ENCODE measurements around the gene EPB41L2.
"Not testable (repeated sequence)": the region's sequence is repeated elsewhere in the genome, so short reads cannot be mapped to it uniquely, and the experiment has no call there.

The EPB41L2 gene

DNA sequence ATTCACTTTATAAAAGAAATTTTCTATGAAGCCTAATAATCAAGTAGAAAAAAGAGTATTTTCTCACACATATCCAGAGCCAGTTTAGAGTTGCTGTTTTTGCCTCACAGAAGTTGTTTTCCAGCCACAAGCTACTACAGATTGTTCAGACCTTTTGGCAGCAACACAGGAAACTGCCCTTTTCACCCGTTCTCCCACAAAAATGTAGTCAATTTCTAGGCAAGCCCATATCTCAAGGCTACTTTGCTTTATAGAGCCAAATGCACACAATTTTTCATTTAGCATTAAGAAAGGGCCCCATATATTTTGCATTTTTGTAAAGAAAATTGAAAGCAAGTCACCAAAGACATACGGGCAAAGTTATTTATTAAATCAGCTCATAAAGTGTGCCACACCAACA is 49.5 kb downstream of the EPB41L2 start:
- intact Hi-C loops (cut with DNase I), result no loop called here

DNA sequence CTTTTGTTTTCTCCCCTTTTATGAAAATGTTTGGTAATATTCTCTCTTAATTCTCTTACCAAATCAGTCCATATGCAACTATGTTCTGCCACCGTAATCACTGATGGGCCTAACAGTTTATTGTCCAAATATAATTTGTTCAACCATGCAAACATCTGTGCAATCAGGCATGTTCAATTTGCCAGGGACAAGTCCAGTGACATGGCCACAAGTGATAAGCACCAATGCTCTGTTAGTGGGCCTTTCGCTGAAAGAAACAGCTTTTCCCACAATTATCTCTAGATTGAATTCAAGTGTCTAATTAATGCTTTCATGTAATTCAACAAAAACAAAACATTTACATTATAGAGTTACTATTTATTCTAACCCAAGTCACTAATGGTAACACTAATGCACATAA is 53.3 kb downstream of the EPB41L2 start:
- no peak for DNase-seq
- intact Hi-C loops (cut with DNase I), result no loop called here

More for the DNA sequence above, 49.5 kb downstream of the EPB41L2 start:
- DNase-seq, result peak in 3 of 42 donors; percentile 30 to 52 (median 48)

DNA sequence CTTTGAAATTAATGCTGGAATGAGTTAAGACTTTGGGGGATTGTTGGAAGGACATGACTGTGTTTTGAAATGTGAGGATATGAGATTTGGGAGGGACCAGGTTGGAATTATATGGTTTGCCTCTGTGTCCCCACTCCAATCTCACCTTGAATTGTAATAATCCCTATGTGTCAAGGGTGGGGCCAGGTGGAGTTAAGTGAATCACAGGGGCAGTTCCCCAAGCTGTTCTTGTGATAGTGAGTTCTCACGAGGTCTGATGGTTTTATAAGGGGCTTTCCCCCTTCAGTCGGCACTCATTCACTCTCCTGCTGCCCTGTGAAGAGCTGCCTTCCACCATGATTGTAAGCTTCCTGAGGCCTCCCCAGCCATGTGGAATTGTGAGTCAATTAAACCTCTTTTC is 54.1 kb downstream of the EPB41L2 start:
- DNase-seq; intact Hi-C loops (cut with DNase I): not testable (repeated sequence)

DNA sequence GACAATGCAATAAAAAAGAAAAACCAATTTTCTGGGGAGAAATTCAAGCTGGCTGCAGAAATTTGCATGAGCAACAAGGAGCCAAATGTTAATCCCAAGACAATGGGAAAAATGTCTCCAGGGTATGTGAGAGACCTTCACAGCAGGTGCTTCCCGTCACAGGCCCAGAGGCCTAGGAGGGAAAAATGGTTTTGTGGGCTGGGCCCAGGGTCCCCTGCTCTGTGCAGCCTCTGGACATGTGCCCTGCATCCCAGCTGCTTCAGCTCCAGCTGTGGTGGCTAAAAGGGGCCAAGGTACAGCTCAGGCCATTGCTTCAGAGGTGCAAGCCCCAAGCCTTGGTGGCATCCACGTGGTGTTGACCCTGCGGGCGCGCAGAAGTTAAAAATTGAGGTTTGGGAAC is 55.1 kb downstream of the EPB41L2 start:
- DNase-seq; intact Hi-C loops (cut with DNase I): not testable (repeated sequence)

DNA sequence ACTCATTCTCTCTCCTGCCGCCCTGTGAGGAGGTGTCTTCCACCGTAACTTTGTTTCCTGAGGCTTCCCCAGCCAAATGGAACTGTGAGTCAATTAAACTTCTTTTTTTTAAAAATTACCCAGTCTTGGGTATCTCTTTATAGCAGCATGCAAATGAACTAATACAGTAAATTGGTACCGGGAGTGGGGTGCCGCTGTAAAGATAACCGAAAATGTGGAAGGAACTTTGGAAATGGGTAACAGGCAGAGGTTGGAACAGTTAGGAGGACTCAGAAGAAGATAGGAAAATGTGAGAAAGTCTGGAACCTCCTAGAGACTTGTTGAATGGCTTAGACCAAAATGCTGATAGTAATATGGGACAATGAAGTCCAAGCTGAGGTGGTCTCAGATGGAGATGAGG is 55.8 kb downstream of the EPB41L2 start:
- DNase-seq, result no peak
- intact Hi-C loops (cut with DNase I), result no loop called here

DNA sequence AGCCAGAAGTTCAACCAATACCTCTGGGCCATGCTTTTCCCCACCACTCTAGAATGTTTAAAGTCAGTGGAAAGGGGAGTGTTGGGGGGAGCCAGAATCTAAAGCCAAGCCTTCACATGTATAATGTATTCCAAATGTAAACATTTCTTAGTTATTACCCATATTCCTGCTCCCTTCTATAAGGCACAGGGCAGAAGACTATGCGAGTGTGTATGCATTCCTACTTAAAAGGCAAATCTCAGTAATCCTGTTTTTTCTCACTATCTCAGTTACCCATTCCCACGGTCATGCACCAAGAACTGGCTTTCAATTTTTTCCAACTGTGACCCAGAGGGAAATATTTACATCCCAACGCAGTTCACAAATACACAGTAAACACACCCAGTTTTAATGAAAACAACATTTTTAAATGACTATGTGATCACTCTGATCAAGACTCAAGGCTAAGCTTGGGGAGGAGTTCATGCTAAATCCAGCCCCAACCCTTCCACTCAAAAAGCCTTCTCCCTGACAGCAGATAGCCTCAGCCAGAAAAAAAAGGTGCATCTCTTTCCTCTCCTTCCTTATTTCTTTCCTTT is 57.5 kb downstream of the EPB41L2 start:
- intact Hi-C loops (cut with DNase I), result no loop called here
- DNase-seq, result no peak

DNA sequence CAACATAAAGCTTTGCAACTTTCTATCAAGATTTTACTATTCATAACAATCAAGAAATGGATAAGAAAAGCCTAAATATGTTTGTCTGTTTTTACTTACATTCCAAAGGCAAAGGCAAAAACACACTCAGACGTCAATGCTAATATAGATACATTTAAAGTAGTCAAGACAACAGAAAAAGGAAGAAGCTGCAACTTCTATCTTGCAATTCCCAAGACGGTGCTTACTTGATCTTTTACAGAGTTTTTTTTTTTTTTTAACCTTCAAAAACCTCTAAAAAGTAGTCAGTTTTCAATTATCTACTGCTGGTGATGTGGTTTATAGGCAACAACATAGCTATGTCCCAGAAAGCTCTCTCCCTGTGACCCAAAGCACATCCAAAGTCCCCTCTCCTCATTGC is 58.1 kb downstream of the EPB41L2 start:
- DNase-seq, result no peak
- intact Hi-C loops (cut with DNase I), result no loop called here

DNA sequence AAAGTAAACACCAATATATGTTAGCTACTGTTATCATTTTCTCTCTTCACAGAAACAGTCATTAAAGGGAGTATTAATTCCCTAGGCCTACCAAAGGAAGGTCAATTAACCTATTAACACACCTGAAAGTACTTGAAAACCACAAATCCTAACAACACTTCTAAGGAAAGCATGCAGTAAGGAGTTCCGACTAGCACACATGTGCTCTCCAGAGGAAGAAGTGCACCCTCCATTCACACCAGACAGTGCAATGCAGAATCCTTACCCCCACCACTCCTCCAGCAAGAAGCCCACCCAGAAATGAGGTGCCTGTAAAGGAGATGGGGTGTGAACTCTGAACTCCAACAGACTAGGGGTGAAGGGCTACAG is 58.7 kb downstream of the EPB41L2 start:
- no peak for DNase-seq
- intact Hi-C loops (cut with DNase I), result no loop called here

DNA sequence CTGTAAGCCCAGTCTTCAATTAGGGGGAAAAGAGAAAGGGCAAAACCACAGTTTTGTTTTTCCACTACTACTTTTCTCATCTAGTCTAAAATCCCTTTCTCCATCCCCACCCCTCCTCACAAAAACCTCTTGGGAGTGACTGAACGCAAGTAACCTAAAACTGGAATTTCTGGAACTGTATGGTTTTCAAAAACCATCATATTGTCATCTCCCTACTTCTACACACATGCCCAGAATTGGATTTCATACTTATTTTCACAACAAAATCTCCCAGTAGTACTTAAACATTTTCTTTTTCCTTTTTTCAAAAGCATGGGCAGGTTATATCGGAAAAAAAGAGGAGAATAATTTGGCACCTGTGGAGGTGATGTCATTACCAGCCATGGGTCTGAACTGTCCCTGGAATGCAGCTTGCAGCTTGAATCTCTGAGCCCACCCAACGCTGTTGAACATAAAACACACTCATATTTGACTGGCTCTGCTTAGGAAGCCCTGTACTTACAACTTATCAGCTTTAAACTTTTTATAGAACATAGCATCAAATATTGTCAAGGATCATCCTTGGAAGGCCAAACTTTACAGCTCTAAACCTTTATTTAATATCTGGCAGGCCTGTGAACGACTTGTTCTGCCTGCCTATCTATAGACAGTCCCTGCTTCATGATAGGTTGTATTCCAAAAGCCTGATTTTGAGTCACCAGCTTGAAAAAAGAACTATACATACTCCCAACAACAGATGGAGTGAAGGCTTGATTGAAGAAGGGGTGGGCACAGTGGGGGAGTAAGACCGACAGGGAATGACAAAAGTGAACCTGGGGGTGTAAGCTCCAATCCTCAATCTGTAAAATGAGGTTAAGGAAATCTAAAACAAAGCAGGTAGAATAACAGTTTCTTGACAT is 59.3 kb downstream of the EPB41L2 start:
- DNase-seq, result peak in 24 of 42 donors; percentile 21 to 85 (median 53)
- intact Hi-C loops (cut with DNase I), result no loop called here

DNA sequence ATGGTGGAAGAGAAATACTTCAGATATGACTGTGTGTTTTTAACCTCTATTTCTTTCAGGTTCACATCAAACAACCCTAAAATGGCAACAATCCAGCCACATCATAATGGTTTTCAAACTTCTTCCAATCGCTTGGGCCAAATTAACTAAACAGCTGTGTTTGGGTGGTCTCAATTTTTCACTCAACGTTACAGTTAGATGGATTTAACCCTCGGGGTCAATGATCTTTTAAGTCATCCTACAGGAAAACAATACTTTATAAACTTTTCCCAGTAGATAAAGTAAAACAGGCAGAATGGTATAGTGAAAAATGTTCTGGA is 60.4 kb downstream of the EPB41L2 start:
- intact Hi-C loops (cut with DNase I), result no loop called here
- no peak for DNase-seq

DNA sequence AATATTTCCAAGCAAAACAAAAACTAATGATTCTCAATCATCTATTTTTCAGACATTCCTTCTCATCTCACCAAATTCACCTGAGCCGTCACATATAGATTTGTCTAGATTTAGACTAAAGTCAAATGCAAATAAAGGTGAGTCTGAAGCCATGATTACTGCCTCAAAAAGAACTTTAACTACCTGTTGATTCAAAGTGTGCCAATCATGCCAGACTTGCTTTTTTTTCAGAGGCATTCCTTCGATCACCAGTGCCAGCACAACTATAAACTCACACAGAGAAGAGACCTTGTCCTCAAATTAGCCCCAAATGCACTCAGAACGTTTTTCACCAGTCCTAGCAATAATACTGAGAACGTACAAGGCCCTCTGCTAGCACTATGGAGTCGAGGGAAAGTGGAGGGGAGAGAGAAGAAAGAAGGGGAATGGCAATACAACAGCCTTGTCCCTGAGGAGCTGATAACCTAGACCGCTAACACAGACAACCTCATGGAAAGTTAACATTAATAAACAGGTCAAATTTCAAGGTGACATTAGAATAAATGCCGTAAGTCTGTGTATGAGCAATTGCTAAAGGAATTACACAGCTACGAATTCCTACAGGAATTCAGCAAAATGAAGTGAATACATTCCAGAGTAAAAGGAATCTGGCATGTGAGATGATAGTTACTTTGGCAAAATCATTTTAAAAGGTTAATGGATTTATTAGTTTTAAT is 60.9 kb downstream of the EPB41L2 start:
- intact Hi-C loops (cut with DNase I), result no loop called here
- no peak for DNase-seq

DNA sequence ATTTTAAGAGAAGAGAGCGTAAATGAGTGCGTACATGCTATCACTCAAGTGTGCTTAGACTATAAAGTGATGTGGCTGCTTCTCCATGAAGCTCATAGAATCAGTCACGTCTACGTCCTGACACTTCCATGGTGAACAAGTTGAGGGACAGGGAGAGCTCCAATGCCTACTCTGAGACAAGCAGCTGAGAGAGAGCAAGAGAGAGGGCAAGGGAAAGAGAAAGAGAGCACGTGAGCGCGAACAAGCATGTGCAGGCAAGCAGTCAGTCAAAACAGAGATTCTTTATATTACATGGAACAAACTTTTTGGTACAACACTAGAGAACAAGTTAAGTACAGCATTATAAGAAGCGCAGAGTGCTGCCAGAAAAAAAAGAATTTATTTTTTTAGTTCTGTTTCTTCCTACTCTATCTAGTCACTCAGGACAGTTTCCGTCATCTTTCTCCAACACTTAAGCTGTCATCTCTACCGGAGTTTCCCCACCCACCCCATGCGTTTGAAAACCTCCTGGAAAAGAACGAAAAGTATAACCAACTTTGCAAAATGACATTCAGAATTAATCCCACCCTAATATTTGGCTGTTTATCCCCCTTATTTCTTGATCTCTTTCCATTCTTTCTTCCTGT is 61.8 kb downstream of the EPB41L2 start:
- intact Hi-C loops (cut with DNase I), result no loop called here
- peak in 32 of 42 donors; percentile 29 to 74 (median 52) for DNase-seq

DNA sequence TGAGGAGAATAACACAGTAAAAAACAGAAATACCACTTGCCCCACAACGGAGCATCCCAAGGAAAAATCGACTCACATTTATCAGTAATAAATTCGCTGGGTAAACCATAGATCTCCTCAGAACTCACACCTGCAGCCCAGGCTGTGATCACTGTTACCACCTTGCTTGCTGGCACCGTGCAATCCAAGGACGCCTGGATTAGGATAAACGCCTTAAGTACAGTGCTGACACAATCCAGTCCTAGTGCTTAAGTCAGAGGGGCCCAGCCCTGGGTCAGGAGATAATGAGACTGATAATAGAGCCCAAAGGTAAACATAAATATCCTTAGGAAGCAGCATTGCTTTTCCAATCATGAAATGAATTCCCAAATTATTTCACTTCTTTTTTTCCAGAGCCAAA is 62.5 kb downstream of the EPB41L2 start:
- DNase-seq, result no peak
- intact Hi-C loops (cut with DNase I), result no loop called here

DNA sequence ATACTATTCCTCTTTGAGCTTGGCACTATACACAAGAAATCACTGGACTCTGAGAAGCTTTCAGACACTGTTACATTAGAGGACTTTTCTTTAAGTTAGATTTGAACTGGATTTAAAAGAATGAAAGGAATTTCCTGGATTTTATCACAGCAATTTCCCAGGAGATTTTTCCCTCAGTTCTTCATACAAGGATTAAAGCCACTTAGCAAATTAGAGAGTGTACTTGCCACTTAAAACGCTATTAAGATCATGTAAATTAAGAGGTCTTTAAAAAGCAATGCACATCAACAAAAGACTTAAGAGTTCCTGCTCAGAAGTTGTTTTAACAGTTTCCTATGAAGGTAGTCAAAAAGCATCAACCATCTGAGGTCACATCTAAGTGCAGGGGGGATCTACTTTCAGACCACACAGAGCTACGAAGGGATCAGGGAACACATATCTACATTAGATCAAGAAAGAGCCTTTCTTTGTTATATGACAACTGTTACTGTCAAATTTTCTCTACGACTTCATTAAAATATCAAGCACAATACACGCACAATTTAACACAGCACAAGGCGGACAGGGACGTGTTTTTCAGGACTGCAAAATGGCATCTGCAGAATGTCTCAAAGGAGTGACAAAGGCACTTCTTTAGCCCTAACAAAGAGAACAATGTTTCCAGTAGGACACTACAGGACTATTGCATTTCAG is 65.8 kb downstream of the EPB41L2 start:
- intact Hi-C loops (cut with DNase I), result no loop called here
- no peak for DNase-seq

DNA sequence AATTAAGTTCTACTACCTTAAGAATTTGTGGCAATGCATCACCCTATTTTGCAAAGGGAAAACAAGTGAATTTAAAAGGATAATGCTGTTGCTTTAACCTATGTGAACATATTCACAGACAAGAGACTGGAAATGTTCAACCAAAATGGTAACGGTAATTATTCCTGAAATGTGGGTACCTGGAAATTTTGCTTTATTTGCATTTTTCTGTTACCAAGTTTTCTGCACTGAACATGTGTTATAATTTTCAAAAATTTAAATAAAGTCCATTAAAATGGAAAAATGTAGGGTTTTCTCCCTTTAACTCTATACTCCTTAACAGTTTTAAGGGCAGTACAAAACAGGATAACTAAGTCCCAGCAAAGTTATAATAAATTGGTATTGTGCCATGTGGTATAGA is 66.4 kb downstream of the EPB41L2 start:
- no peak for DNase-seq
- intact Hi-C loops (cut with DNase I), result no loop called here

DNA sequence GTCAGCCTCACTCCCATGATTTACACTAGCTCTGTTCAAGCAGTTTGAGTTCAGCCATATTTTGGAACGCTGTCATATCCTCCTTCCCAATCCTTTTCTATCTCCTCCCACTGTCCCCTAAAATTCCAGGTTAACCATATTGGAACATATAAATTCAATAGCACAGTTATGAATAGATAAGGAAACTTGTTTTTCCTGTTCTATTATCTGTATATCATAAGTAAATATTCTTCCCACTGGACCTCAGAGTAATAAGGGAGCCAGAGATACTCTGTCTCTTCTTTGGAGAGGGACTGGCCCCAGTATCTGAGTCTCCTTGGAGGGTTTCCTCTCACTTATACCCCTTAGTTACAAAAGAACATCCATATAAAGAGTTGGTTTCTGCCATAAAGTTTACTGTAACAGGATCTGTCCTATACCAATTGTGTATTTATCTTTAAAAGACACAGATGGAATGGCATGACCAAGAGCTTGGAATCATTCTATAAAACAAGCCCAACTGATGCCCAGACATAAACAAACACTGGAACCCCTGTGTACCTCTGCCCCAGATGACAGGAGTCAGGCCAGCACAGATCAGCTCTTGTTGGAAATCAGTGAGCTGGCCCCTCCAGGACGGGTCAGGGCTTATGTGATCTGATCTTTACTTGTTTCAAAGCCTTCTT is 67.1 kb downstream of the EPB41L2 start:
- intact Hi-C loops (cut with DNase I), result no loop called here
- no peak for DNase-seq

DNA sequence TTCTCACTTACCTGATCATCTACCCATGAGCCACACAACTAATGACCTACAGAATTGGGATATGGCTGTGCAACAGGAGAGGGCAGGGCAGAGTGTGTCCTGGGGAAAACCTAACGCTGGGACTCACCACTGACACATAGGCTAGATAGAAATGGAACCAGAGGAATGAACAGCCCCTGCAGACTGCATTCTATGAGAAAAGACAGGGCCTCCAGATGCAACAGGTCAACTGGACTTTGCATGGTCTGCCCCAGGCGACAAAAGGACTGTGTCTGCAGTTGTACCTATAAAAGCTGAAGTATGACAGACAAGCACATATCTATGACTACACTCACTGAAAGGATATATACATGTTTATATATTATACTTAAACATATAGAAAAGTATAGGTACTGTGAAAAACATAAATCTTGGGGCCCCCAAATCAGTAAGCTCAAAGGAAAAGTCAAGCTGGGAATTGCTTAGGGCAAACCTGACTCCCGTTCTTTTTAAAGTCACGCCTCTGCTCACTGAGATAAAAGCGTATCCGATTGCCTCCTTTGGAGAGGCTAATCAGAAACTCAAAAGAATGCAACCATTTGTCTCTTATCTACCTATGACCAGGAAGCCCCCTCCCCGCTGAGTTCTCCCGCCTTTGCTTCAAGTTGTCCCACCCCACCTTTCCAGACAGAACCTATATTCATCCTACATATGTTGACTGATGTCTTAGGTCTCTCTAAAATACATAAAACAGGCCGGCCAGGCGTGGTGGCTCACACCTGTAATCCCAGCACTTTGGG is 68.5 kb downstream of the EPB41L2 start:
- DNase-seq, result no peak
- intact Hi-C loops (cut with DNase I), result no loop called here

DNA sequence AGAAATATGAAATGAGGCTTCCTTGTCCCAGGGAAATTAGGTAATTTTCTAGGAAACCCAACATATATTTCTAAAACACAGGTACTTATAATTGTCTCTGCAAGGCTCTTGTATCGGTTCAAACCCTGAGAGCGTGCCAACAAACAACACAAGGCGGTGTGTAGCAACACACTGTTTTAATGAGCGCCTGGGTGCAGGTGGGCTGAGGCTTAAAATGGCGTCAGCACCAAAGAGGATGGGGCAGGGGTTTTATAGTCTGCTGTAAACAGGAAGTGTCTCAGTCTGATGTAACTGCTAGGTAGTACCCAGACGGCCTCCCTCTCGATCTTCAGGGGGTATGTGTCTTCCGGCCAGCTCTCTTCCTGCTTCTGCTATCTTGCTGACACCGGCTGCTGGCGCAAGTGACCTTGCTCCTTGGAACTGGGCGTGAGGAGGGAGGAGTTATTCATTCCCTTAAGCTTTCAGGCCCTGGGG is 69.7 kb downstream of the EPB41L2 start:
- no peak for DNase-seq
- intact Hi-C loops (cut with DNase I), result no loop called here

All from head of caudate nucleus (tissue), 42 donors.